GM19351 (cell line): ENCODE measurements around the gene ATG4C.
A peak's percentile ranks its signal among the peaks of the same experiment; 100 is the strongest.

ENCODE experiments used
- ATAC-seq: cut with Tn5 transposase; IDR thresholded peaks from one replicate; pipeline ENCODE4 v1.9.1; 2021; ENCODE audit warnings: mild to moderate bottlenecking, moderate library complexity; ENCODE audit not compliant: unreplicated experiment

Gene ATG4C

GRCh38 chr1:62836856-62837540 lies 53.1 kb downstream of the ATG4C start:
- no peak for ATAC-seq

- ATAC-seq: no peak
These were observed 56.6 kb downstream of the ATG4C start for GRCh38 chr1:62840555-62840954.

GRCh38 chr1:62841587-62842169 lies 57.7 kb downstream of the ATG4C start:
- ATAC-seq: peak; percentile 85

- ATAC-seq: no peak
These were observed 60.1 kb downstream of the ATG4C start for GRCh38 chr1:62844030-62844429.

- ATAC-seq: no peak
These were observed 65.1 kb downstream of the ATG4C start for GRCh38 chr1:62849031-62849430.

- no peak for ATAC-seq
These were observed 68.3 kb downstream of the ATG4C start for GRCh38 chr1:62852253-62852652.

- no peak for ATAC-seq
These were observed 73.0 kb downstream of the ATG4C start for GRCh38 chr1:62856960-62857359.

GRCh38 chr1:62869217-62869754 lies 85.4 kb downstream of the ATG4C start:
- no peak for ATAC-seq

GRCh38 chr1:62870148-62870547 lies 86.2 kb downstream of the ATG4C start:
- no peak for ATAC-seq

- no peak for ATAC-seq
These were observed 91.7 kb downstream of the ATG4C start for GRCh38 chr1:62875676-62876075.

GRCh38 chr1:62876535-62876934 lies 92.6 kb downstream of the ATG4C start:
- ATAC-seq: no peak

GRCh38 chr1:62877579-62877978 lies 93.6 kb downstream of the ATG4C start:
- ATAC-seq: no peak

- ATAC-seq: no peak
These were observed 96.0 kb downstream of the ATG4C start for GRCh38 chr1:62879962-62880361.

- no peak for ATAC-seq
These were observed 98.5 kb downstream of the ATG4C start for GRCh38 chr1:62882201-62883104.

GRCh38 chr1:62884156-62884740 lies 100.3 kb downstream of the ATG4C start:
- ATAC-seq: no peak

GRCh38 chr1:62887799-62888507 lies 104.0 kb downstream of the ATG4C start:
- no peak for ATAC-seq

GRCh38 chr1:62891956-62892562 lies 108.1 kb downstream of the ATG4C start:
- no peak for ATAC-seq

- ATAC-seq: no peak
These were observed 113.9 kb downstream of the ATG4C start for GRCh38 chr1:62897788-62898187.

GRCh38 chr1:62900566-62900965 lies 116.6 kb downstream of the ATG4C start:
- ATAC-seq: no peak

GRCh38 chr1:62901650-62902049 lies 117.7 kb downstream of the ATG4C start:
- ATAC-seq: no peak
